Activated naive CD4-positive, alpha-beta T cell (primary cell): ENCODE data around the gene MYOCOS.
"Not testable (repeated sequence)": the region's sequence is repeated elsewhere in the genome, so short reads cannot be mapped to it uniquely, and the experiment has no call there.

Experiments
- DNase-seq, 4 experiments: peaks; one replicate each; lab custom pipeline; 2025; lab: John Stamatoyannopoulos, UW

MYOCOS gene

GRCh38 chr1:171622152-171622462 lies at the start of gene MYOCOS:
Gene MYOCOS, plus strand, starts transcription at chr1:171622243. Its CDS starts 1,641 bp downstream, at chr1:171623884.
- no peak for DNase-seq

DNA sequence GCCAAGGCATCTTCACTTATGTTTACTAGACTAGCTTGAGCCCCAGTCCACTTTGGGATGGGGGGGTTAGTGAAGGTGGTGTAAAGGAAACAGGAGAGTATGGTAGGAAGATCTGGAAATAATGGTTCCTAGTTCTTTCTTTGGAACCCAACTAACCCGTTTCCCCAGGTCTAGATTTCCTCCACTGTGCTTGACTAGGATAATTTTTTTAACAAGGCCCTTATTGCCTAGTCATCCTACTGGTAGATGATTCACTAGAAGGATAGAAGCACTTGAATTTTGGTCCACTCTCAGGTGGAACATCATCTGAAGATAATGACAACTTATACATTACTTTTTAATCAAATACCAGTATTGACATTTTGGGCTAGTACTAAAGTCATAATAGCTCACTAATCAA lies 45.9 kb upstream of the MYOCOS start:
- DNase-seq = no peak

- no peak for DNase-seq
These were observed 40.8 kb upstream of the MYOCOS start for GRCh38 chr1:171581226-171581625.

DNA sequence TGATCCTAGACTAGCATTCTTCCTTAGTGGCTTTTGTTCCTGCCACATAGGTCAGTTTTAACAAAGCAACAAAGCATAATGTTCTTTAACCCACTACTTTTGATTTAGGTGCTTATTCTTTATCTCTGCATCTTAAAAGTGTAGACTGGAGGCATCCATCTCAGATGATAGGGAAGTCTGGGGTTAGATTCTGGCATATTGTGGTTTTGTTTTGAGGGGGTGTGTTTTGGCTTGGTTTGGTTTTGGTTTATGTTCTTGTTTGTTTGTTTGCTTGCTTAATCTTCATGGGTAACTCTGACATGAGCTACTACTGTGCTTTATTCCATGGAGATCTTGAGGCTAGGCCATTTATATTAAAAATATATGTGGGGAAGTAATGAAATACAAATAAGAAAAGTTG lies 40.3 kb upstream of the MYOCOS start:
- DNase-seq = no peak

- DNase-seq = no peak
These were observed 39.5 kb upstream of the MYOCOS start for GRCh38 chr1:171582589-171582988.

DNA sequence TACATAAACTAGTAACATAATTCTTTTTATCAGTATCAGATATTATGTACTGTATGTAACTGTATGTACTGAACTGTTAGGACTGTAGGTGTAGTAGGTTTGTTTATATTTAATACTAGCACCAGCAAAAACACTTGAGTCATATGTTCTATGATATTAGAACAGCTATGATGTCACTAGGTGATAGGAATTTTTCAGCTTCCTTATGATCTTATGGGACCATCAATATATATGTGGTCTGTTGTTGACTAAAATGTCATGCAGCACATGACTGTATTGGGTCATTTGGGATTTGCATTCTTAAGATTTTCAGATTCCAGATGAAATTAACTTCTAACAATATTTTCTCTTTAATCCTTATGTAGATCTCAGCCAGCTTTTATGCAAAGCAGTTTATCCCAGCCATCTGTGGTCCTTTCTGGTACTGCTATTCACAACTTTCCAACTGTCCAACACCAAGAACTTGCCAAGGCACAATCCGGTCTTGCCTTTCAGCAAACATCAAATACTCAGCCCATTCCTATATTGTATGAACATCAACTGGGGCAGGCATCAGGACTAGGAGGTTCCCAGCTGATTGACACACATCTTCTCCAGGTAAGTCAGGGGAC lies 38.3 kb upstream of the MYOCOS start:
- DNase-seq = no peak

GRCh38 chr1:171585715-171586114 lies 36.3 kb upstream of the MYOCOS start:
- no peak for DNase-seq

- no peak for DNase-seq
These were observed 33.8 kb upstream of the MYOCOS start for GRCh38 chr1:171588230-171588629.

GRCh38 chr1:171590022-171590421 lies 32.0 kb upstream of the MYOCOS start:
- no peak for DNase-seq

DNA sequence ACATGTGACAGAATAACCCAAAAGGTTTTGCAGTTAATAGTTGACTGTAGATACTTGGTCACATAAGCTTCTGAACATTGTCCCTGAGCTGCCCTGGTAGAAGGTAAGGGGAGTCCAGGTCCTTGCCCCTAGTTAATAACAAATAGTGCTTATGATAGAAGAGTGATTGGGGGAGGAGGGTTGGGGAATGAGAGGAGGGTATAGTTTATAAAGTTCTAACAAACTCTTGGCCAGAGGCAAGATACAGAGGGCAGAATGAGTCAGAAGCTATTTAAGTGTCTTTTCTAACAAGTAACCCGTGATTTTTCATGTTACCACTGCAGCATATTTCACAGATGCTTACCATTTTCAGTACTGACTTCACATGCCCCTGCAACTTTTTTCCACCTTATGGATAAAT lies 26.7 kb upstream of the MYOCOS start:
- DNase-seq = no peak

DNA sequence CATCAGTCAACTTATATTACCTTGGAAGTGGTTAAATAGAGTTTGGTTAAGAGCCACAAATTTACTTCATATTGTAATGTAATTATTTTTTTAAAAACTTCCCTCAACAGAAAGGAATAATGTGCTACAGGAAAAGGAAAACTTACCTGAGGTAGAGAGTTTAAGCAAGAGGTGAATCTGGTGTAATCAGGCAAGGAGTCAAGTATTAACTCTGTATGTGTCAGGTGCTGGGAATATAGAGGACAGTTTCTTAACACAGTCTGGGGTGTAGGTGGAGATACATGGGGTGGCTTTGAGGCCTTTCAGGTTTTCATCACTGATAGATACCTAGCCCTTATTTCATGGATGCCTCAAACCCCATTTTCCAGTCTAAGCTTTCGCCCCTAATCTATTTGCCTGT lies 25.9 kb upstream of the MYOCOS start:
- no peak for DNase-seq

DNA sequence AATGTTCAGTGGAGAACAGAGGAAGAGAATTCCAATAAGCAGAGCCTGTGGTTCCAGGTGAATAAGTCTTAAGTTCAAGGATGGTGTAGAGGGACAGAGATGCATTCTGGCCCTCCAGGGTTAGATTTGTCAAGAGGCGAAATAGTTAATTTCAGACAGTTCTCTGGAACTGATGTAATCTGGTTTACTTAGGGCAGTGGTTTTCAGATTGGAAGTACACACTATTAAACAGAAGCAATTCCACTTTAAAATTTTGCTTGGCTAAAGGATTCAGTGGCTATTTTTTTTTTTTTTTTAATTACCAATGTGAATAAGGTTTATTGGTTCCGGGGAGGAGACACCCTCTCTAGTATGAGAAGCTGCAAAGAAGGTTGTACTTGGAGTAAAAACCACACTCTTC lies 25.3 kb upstream of the MYOCOS start:
- no peak for DNase-seq

- no peak for DNase-seq
These were observed 24.8 kb upstream of the MYOCOS start for GRCh38 chr1:171597203-171597602.

DNA sequence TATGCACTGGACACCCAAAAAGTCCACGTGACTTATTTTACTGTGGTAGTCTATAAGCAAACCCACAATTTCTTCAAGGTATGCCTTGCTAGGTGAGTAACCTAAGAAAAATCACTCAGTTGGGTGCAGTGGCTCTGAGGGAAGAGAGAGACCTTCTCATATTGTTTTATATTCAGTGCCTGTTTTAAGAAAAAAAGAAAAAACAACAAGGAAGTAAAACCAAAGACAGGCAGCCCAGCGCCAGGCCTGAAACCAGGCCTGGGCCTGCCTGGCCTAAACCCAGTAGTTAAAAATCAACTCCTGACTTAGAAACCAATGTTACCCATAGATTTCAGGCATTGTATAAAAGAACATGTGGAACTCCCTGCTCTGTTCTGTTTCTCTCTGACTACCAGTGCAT lies 21.7 kb upstream of the MYOCOS start:
- not testable (repeated sequence) for DNase-seq

- no peak for DNase-seq
These were observed 21.2 kb upstream of the MYOCOS start for GRCh38 chr1:171600862-171601261.

DNA sequence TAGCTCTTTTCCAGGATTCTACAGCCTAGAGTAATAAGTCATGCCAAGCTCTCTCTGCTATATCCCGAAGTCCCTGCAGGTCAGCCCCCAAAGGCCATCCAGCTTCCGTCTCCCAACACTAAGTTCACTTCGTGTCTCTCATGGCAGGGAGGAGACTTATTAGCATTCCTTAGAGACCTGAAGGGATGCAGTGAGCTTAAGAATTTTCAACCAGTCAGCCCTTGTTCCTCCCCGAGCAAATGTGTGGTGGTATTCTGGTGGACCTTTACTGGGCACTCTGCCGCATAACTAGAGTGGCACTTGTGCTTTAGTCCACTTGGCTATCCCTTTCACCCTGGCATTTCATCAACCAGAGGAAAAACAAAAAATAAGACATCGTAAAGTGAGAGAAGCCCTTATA lies 19.0 kb upstream of the MYOCOS start:
- not testable (repeated sequence) for DNase-seq

GRCh38 chr1:171606402-171606941 lies 15.6 kb upstream of the MYOCOS start:
- no peak for DNase-seq

- DNase-seq = no peak
These were observed 11.7 kb upstream of the MYOCOS start for GRCh38 chr1:171610385-171610784.

- no peak for DNase-seq
These were observed 10.7 kb upstream of the MYOCOS start for GRCh38 chr1:171611306-171611705.

DNA sequence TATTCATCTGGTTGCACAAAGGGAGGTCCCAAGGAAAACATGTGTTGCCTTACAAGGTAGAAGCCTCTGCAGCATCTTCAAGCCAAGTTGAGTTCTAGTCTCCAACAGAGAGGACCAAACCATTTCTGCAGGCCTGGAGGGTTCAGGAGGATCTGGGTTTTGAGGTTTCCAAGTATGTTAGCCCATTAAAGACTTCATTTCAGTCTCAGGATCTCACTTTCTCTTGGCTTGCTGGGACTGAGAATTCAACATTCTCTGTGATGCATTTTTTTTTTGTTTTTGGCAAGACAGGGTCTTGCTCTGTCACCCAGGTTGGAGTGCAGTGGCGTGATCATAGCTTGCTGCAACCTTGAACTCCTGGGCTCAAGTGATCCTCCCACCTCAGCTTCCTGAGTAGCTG lies 8.8 kb upstream of the MYOCOS start:
- no peak for DNase-seq

DNA sequence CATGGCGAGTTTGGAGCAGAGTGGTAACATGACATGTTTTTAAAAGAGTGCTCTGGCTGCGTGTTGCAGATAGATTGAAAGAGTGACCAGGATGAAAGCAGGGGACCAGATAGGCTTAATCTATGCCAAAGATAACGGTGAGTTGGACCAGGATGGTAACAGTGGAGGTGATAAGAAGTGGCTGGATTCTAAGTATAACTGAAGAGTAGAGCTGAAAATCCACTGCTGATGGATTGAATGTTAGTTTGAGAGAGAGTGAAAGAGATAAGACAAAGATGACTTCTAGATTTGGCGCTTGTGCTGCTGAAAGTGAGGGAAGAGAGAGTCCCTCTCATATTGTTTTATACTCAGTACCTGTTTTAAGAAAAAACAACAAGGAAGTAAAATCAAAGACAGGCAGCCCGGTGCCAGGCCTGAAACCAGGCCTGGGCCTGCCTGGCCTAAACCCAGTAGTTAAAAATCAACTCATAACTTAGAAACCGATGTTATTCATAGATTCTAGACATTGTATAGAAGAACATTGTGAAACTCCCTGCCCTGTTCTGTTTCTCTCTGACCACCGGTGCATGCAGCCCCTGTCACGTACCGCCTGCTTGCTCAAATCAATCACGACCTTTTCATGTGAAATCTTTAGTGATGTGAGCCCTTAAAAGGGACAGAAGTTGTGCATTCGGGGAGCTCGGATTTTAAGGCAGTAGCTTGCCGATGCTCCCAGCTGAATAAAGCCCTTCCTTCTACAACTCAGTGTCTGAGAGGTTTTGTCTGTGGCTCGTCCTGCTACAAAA lies 6.7 kb upstream of the MYOCOS start:
- DNase-seq = not testable (repeated sequence)

DNA sequence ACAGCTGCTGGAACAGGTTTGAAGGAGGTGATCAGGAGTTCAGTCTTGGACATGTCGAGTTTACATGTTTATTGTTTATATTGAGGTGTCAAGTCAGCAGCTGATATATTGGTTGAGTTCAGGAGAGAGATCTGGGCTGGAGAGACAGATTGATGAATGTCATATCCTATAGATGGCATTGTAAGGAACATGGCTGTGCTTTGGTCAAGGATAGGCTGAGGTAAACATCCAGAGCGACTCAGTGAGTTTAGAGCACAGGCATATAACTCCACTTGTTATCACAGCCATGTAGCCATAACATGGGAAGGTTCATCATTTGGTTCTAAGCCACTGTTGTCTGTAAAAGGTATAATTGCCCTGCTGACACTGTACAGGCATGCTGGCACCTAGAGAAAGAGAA lies 5.5 kb upstream of the MYOCOS start:
- DNase-seq = no peak

DNA sequence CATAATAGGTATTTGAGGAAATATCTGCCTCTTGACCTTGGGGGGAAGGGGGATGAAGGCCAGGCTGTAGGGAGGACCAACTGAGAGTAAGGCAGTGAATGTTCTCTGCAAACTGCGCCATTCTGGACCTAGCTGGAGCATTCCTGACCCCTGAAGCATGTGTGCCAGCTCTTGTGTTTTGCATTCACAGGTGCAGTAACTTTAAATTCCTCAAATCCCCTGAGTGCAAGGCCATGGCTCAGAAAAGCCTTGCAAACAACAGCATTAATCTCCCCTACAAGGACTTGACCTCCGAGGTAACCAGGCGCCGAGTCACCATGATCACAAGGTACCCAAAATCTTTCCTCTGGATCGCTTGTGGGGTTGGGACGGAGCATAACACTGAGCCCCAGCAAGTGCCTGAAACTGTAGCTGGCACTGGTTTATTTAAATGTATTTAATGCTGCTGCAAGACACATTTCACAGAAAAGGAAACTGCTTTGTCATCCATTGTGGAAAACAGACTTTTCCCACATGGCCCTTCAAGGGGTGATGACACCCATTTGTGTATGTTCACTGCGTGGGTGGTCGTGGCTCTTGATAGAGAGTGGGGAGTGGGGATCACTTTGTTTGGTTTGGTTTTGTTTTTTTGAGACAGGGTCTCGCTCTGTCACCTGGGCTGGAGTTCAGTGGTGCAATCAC lies 1.7 kb downstream of the MYOCOS start:
- DNase-seq = no peak
